GM12878 (cell line): ENCODE measurements around the gene DLAT. TPM values are rescaled to one million over a fixed set of nuclear protein-coding genes. Genes with fewer than 3 reads are reported as not detected.
A peak's percentile ranks its signal among the peaks of the same experiment; 100 is the strongest.
"Not testable (repeated sequence)": the region's sequence is repeated elsewhere in the genome, so short reads cannot be mapped to it uniquely, and the experiment has no call there.

Experiments used
- ATAC-seq: fragments of 200-7000 bp; cut with Tn5 transposase; 3 replicates; pipeline ENCODE4 v1.9.1; 2020; ENCODE audit warnings: mild to moderate bottlenecking, moderate library complexity
- BruUV-seq: library from RNA; stranded (reverse); fragments of 400-500 nt; replicated peaks from 2 replicates; lab custom pipeline; 2021; lab: Mats Ljungman, UMichigan
- CTCF ChIA-PET: fragments of 300-600 bp; sonication (Branson Sonifier 250); formaldehyde crosslinking; extraction: SDS; loops from one replicate; lab custom pipeline; 2021; ENCODE audit warnings: inconsistent platforms; lab: Yijun Ruan, JAX
- POLR2A ChIA-PET: fragments of 350-600 bp; formaldehyde crosslinking; extraction: SDS; loops from one replicate; lab custom pipeline; 2021; ENCODE audit warnings: inconsistent platforms; lab: Charles Lee
- RAD21 ChIA-PET: fragments of 300-600 bp; sonication (Branson Sonifier 250); formaldehyde crosslinking; loops from one replicate; lab custom pipeline; 2023; ENCODE audit warnings: antibody characterized with exemption; ENCODE audit not compliant: unreplicated experiment; lab: Charles Lee
- SMC1A ChIA-PET: fragments of 300-600 bp; sonication (Branson Sonifier 250); formaldehyde crosslinking; loops from one replicate; lab custom pipeline; 2023; ENCODE audit not compliant: unreplicated experiment, uncharacterized antibody; lab: Charles Lee
- DNase-seq: peaks from one replicate; pipeline ENCODE4 v3.0.0-alpha.2; 2011; ENCODE audit warnings: low read depth, low spot score
- FAIRE-seq: peaks from 3 replicates; lab custom pipeline; 2011; peaks lifted over from hg19 to GRCh38; lab: Jason Lieb, UNC
- H2AFZ ChIP-seq: 2 replicates; pipeline ENCODE4 v1.6.0; 2011; ENCODE audit warnings: low read depth, low read length, control low read depth; ENCODE audit not compliant: control insufficient read depth
- H3K27ac ChIP-seq: 2 replicates; pipeline ENCODE4 v1.5.1; 2011; ENCODE audit warnings: control low read depth; ENCODE audit not compliant: control insufficient read depth, insufficient read depth
- H3K27me3 ChIP-seq, 2 experiments: replicated peaks in 1 of 2; 2 replicates each; pipeline versions ENCODE4 v1.6.0 to v1.6.1; 2011; ENCODE audit warnings: low read length in 1 of 2; ENCODE audit not compliant: control insufficient read depth in 2 of 2, insufficient read depth in 2 of 2
- H3K36me3 ChIP-seq, 2 experiments: 2 replicates each; pipeline ENCODE4 v1.5.1; 2011; ENCODE audit warnings: low read length in 1 of 2; ENCODE audit not compliant: control insufficient read depth in 2 of 2, insufficient read depth in 2 of 2
- H3K4me1 ChIP-seq: 2 replicates; pipeline ENCODE4 v1.6.1; 2011; ENCODE audit warnings: mild to moderate bottlenecking, low read length, moderate library complexity, mixed read lengths; ENCODE audit not compliant: control insufficient read depth, insufficient read depth
- H3K4me2 ChIP-seq: 2 replicates; pipeline ENCODE4 v1.6.0; 2011; ENCODE audit warnings: control low read depth; ENCODE audit not compliant: control insufficient read depth, insufficient read depth
- H3K4me3 ChIP-seq: fragments of 200-600 bp; sonication (generic); 2 replicates; pipeline ENCODE4 v1.5.1; 2016
- H3K79me2 ChIP-seq: 2 replicates; pipeline ENCODE4 v1.6.0; 2011; ENCODE audit warnings: low read length; ENCODE audit not compliant: control insufficient read depth, insufficient read depth
- H3K9ac ChIP-seq: 2 replicates; pipeline ENCODE4 v1.8.0; 2011; ENCODE audit warnings: low read length, control low read depth, mixed read lengths; ENCODE audit not compliant: control insufficient read depth, insufficient read depth
- H3K9me3 ChIP-seq: replicated peaks from 3 replicates; pipeline ENCODE4 v1.5.1; 2011; ENCODE audit warnings: mild to moderate bottlenecking, low read length; ENCODE audit not compliant: control insufficient read depth, insufficient read depth
- H4K20me1 ChIP-seq: 2 replicates; pipeline ENCODE4 v1.6.0; 2011; ENCODE audit not compliant: control insufficient read depth, insufficient read depth
- CBX3 ChIP-seq: fragments of 200-600 bp; sonication (generic); IDR thresholded peaks from 2 replicates; pipeline ENCODE4 v1.6.1; 2016; ENCODE audit warnings: low read depth, borderline replicate concordance
- DPF2 ChIP-seq: fragments of 450-650 bp; IDR thresholded peaks from 2 replicates; pipeline ENCODE4 v1.6.1; 2017; ENCODE audit warnings: mild to moderate bottlenecking
- EZH2 ChIP-seq: IDR thresholded peaks from 2 replicates; pipeline ENCODE4 v1.6.1; 2012; ENCODE audit warnings: low read depth, mild to moderate bottlenecking, control low read depth, inconsistent platforms, low read length, borderline replicate concordance; ENCODE audit not compliant: control insufficient read depth
- GATAD2B ChIP-seq: fragments of 450-650 bp; conservative IDR thresholded peaks from 2 replicates; pipeline ENCODE4 v1.6.1; 2017; ENCODE audit warnings: low read depth, mild to moderate bottlenecking, moderate library complexity
- HDGF ChIP-seq: fragments of 450-650 bp; IDR thresholded peaks from 2 replicates; pipeline ENCODE4 v1.6.1; 2016; ENCODE audit warnings: antibody characterized with exemption
- IRF4 ChIP-seq: IDR thresholded peaks from 2 replicates; pipeline ENCODE4 v1.6.1; 2011; ENCODE audit warnings: low read depth, low read length
- WGBS: methylation state at CpG from one replicate; pipeline ENCODE4 v1.1.6; 2016; ENCODE audit warnings: low lambda C conversion rate; ENCODE audit not compliant: insufficient replicate concordance, insufficient coverage; ENCODE audit errors: missing lambda C conversion rate; 5-methylcytosine and 5-hydroxymethylcytosine counted together
- in situ Hi-C: fragments of 300-500 bp; cut with MboI; formaldehyde crosslinking; loops from 9 replicates; pipeline ENCODE4 v1.14.3; 2018; ENCODE audit warnings: mixed read lengths
- intact Hi-C: fragments of 100-400 bp; cut with micrococcal nuclease; formaldehyde crosslinking; loops from one replicate; pipeline ENCODE4 v1.14.2; 2022; ENCODE audit not compliant: unreplicated experiment
- polyA plus RNA-seq, 11 experiments: library from polyadenylated mRNA; depleted of rRNA in 4 of 11; unstranded in 6 of 11; stranded (reverse) in 5 of 11; fragments of >200 nt; fragmentation: Nextera tagmentation in 4 of 11; fragmentation: Illumina TruSeq in 1 of 11; extraction: Ambion mirVana in 4 of 11; extraction: Trizol in 1 of 11; gene quantifications; 1 replicate in 1 of 11; 2 replicates in 10 of 11; pipeline versions ENCODE4 v1.2.1 to v1.2.3, GENCODE V29; 2011 to 2016; ENCODE audit warnings: inconsistent platforms in 2 of 11, missing spikeins in 2 of 11, low read depth in 1 of 11
- total RNA-seq, 4 experiments: library from RNA; depleted of rRNA in 3 of 4; stranded (reverse); fragments of >200 nt in 3 of 4; fragmentation: Illumina TruSeq in 1 of 4; extraction: Trizol in 1 of 4; gene quantifications; 2 replicates each; pipeline versions ENCODE4 v1.2.1 to v1.2.3, GENCODE V29; 2013 to 2021
- TF ChIP-seq, protein P1 (sequence below): fragments of 450-650 bp; IDR thresholded peaks from 2 replicates; pipeline ENCODE4 v1.6.1; 2017; ENCODE audit warnings: mild to moderate bottlenecking

Gene DLAT
- total and polyA plus RNA-seq, 10 of the 15 experiments (the other 5 are each of a cell fraction or from before 2014, with no cell fraction given): 16.5 to 79.9 (median 43.8) TPM

- POLR2A ChIA-PET: no interaction called here
- peak overlapping the region; percentile 92 for H3K4me2 ChIP-seq
- no peak for FAIRE-seq
Observed at GRCh38 chr11:112025707-112026106, 499 bp downstream of the DLAT start.

DNA sequence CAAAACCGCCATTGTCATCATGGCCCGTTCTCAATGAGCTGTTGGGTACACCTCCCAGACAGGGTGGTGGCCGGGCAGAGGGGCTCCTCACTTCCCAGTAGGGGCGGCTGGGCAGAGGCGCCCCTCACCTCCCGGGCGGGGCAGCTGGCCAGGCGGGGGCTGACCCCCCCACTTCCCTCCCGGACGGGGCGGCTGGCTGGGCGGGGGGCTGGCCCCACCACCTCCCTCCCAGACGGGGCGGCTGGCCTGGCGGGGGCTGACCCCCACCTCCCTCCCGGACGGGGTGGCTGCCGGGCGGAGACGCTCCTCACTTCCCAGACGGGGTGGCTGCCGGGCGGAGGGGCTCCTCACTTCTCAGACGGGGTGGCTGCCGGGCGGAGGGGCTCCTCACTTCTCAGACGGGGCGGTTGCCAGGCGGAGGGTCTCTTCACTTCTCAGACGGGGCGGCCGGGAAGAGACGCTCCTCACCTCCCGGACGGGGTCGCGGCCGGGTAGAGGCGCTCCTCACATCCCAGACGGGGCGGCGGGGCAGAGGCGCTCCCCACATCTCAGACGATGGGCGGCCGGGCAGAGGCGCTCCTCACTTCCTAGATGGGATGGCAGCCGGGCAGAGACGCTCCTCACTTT is 1.7 kb downstream of the DLAT start:
- SMC1A ChIA-PET, FAIRE-seq, H3K4me3 ChIP-seq, H3K27me3 ChIP-seq, ATAC-seq, intact Hi-C loops, H3K36me3 ChIP-seq, POLR2A ChIA-PET, in situ Hi-C loops, H3K4me1 ChIP-seq, H2AFZ ChIP-seq, H4K20me1 ChIP-seq, H3K9ac ChIP-seq, BruUV-seq, H3K9me3 ChIP-seq, H3K4me2 ChIP-seq, DNase-seq, CTCF ChIA-PET, H3K27ac ChIP-seq, RAD21 ChIA-PET: not testable (repeated sequence)
- 95% methylated on average over 24 of the region's 49 CpGs for WGBS
- H3K79me2 ChIP-seq: peaks cover 15% of the 10 kb centered on the region

More at GRCh38 chr11:112025707-112026106, 499 bp downstream of the DLAT start:
- Histone ChIP-seq H2AFZ (peak overlapping the region; percentile 90), H3K9me3 (no peaks in the 10 kb centered on the region), H3K36me3 (peaks cover 0 to 5% of the 10 kb centered on the region in 2 experiments; a peak in 3 of 4 replicates), H3K9ac (peak overlapping the region; percentile 84), H3K4me3 (peak overlapping the region; percentile 74), H3K27me3 (no peaks in the 10 kb centered on the region), H4K20me1 (no peaks in the 10 kb centered on the region), H3K4me1 (peaks cover 9% of the 10 kb centered on the region), H3K79me2 (peaks cover 15% of the 10 kb centered on the region), H3K27ac (peak overlapping the region; percentile 89)
- ChIA-PET RAD21 (interaction anchor here (0.6 to 0.9 kb wide), 3 partner anchors 9 to 94 kb away, joined by 3 to 4 read pairs (median 3); no protein-coding TSS in a partner anchor), CTCF (interaction anchor here (0.7 to 0.8 kb wide), 2 partner anchors 18 to 88 kb away, joined by 3 read pairs; no protein-coding TSS in a partner anchor), SMC1A (interaction anchor here (0.9 to 1.4 kb wide), 3 partner anchors 8 to 13 kb away, joined by 3 to 6 read pairs (median 3); no protein-coding TSS in a partner anchor)
- DNase-seq: no peak
- 3% methylated on average over 8 of the region's 8 CpGs for WGBS
- intact Hi-C loops (loop anchor here (2.0 kb wide), 1 partner anchor 49 kb away; the partner anchor contains the start of genes NKAPD1 and PIH1D2), in situ Hi-C loops (no loop called here)
- BruUV-seq: no TSS peak
- ATAC-seq: peak; percentile 9
- no peak for TF ChIP-seq IRF4
- TF ChIP-seq GATAD2B: no peak
- TF ChIP-seq HDGF: no peak
- no peak for TF ChIP-seq EZH2
- no peak for TF ChIP-seq CBX3
- TF ChIP-seq, protein P1, sequence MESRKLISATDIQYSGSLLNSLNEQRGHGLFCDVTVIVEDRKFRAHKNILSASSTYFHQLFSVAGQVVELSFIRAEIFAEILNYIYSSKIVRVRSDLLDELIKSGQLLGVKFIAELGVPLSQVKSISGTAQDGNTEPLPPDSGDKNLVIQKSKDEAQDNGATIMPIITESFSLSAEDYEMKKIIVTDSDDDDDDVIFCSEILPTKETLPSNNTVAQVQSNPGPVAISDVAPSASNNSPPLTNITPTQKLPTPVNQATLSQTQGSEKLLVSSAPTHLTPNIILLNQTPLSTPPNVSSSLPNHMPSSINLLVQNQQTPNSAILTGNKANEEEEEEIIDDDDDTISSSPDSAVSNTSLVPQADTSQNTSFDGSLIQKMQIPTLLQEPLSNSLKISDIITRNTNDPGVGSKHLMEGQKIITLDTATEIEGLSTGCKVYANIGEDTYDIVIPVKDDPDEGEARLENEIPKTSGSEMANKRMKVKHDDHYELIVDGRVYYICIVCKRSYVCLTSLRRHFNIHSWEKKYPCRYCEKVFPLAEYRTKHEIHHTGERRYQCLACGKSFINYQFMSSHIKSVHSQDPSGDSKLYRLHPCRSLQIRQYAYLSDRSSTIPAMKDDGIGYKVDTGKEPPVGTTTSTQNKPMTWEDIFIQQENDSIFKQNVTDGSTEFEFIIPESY: no peak
- no peak for TF ChIP-seq DPF2
